Activated CD8-positive, alpha-beta memory T cell treated with anti-CD3 and anti-CD28 coated beads, Interleukin-2, amount 50 U/mL, for 1 hour (primary cell): ENCODE results near the gene KRTAP4-8.
"Not testable (repeated sequence)": the region's sequence is repeated elsewhere in the genome, so short reads cannot be mapped to it uniquely, and the experiment has no call there.

Experiments used
- DNase-seq: peaks from one replicate; pipeline ENCODE4 v3.0.0-alpha.2; 2020; ENCODE audit errors: extremely low read depth

The KRTAP4-8 gene

GRCh38 chr17:41108728-41109386, 10.9 kb upstream of the KRTAP4-8 start:
- DNase-seq, result not testable (repeated sequence)

- DNase-seq, result no peak
Measured at GRCh38 chr17:41107941-41108450, 10.1 kb upstream of the KRTAP4-8 start.

- DNase-seq, result not testable (repeated sequence)
Measured at GRCh38 chr17:41105347-41105746, 7.4 kb upstream of the KRTAP4-8 start, which contains the start of gene KRTAP4-9. TSS of gene KRTAP4-9 (plus strand) at chr17:41105389. CDS start at chr17:41105389, 0 bp downstream.

- DNase-seq, result not testable (repeated sequence)
Measured at GRCh38 chr17:41104386-41105038, 6.6 kb upstream of the KRTAP4-8 start.

- DNase-seq, result no peak
Measured at GRCh38 chr17:41103896-41104295, 6.0 kb upstream of the KRTAP4-8 start.

- no peak for DNase-seq
Measured at GRCh38 chr17:41101586-41102259, 3.8 kb upstream of the KRTAP4-8 start, which contains the start of gene KRTAP4-16. TSS of gene KRTAP4-16 (minus strand) at chr17:41102209. CDS start at chr17:41102209, 0 bp downstream.

GRCh38 chr17:41099682-41100480, 1.9 kb upstream of the KRTAP4-8 start:
- DNase-seq, result not testable (repeated sequence)

GRCh38 chr17:41098481-41098880, 539 bp upstream of the KRTAP4-8 start:
- no peak for DNase-seq

GRCh38 chr17:41096055-41096454, 1.9 kb downstream of the KRTAP4-8 start:
- no peak for DNase-seq

GRCh38 chr17:41088760-41089352, 9.1 kb downstream of the KRTAP4-8 start:
- not testable (repeated sequence) for DNase-seq

GRCh38 chr17:41084100-41084856, 13.7 kb downstream of the KRTAP4-8 start, which contains the start of gene KRTAP4-7:
TSS of gene KRTAP4-7 (plus strand) at chr17:41084150. CDS start at chr17:41084207, 57 bp downstream.
- not testable (repeated sequence) for DNase-seq

GRCh38 chr17:41083427-41083826, 14.5 kb downstream of the KRTAP4-8 start:
- DNase-seq, result not testable (repeated sequence)

GRCh38 chr17:41082626-41083025, 15.3 kb downstream of the KRTAP4-8 start:
- no peak for DNase-seq

- no peak for DNase-seq
Measured at GRCh38 chr17:41076788-41077187, 21.2 kb downstream of the KRTAP4-8 start.

GRCh38 chr17:41073676-41074075, 24.3 kb downstream of the KRTAP4-8 start:
- DNase-seq, result no peak

- DNase-seq, result no peak
Measured at GRCh38 chr17:41071606-41072360, 26.2 kb downstream of the KRTAP4-8 start.

GRCh38 chr17:41069031-41069430, 28.9 kb downstream of the KRTAP4-8 start:
- no peak for DNase-seq

GRCh38 chr17:41067281-41067680, 30.7 kb downstream of the KRTAP4-8 start:
- DNase-seq, result no peak

- DNase-seq, result no peak
Measured at GRCh38 chr17:41065829-41066624, 31.9 kb downstream of the KRTAP4-8 start, which contains the start of gene KRTAP2-4. TSS of gene KRTAP2-4 (minus strand) at chr17:41065879. CDS start at chr17:41065845, 34 bp downstream.
